ENCODE data around the gene AGFG2.
"Not testable (repeated sequence)": the region's sequence is repeated elsewhere in the genome, so short reads cannot be mapped to it uniquely, and the experiment has no call there.

AGFG2 gene

GRCh38 chr7:100521909-100522593 lies 17.0 kb upstream of the AGFG2 start:
- DNase-seq: not testable (repeated sequence)

- DNase-seq: not testable (repeated sequence)
Observed at GRCh38 chr7:100523192-100523591, 15.8 kb upstream of the AGFG2 start.

GRCh38 chr7:100528108-100528866 lies 10.7 kb upstream of the AGFG2 start:
- DNase-seq: not testable (repeated sequence)

GRCh38 chr7:100532165-100533022 lies 6.6 kb upstream of the AGFG2 start:
- DNase-seq: no peak

GRCh38 chr7:100535982-100536381 lies 3.0 kb upstream of the AGFG2 start:
- DNase-seq: not testable (repeated sequence)

GRCh38 chr7:100536695-100537094 lies 2.3 kb upstream of the AGFG2 start:
- DNase-seq: not testable (repeated sequence)

- DNase-seq: no peak
Observed at GRCh38 chr7:100538348-100538653, 702 bp upstream of the AGFG2 start.

GRCh38 chr7:100539436-100540006 lies 518 bp downstream of the AGFG2 start:
- DNase-seq: no peak

GRCh38 chr7:100540073-100540723 lies 1.2 kb downstream of the AGFG2 start:
- DNase-seq: no peak

- DNase-seq: not testable (repeated sequence)
Observed at GRCh38 chr7:100541309-100541708, 2.3 kb downstream of the AGFG2 start.

GRCh38 chr7:100543586-100543985 lies 4.6 kb downstream of the AGFG2 start:
- DNase-seq: no peak

GRCh38 chr7:100544386-100544785 lies 5.4 kb downstream of the AGFG2 start:
- no peak for DNase-seq

- no peak for DNase-seq
Observed at GRCh38 chr7:100544967-100545359, 6.0 kb downstream of the AGFG2 start.

- peak in 1 of 2 experiments; percentile 56 for DNase-seq
Observed at GRCh38 chr7:100545360-100546128, 6.5 kb downstream of the AGFG2 start.

- DNase-seq: peak; percentile 60 to 81
Observed at GRCh38 chr7:100546129-100546925, 7.3 kb downstream of the AGFG2 start.

- peak; percentile 82 to 89 for DNase-seq
Observed at GRCh38 chr7:100546926-100547800, 8.2 kb downstream of the AGFG2 start.

- peak in 1 of 2 experiments; percentile 41 for DNase-seq
Observed at GRCh38 chr7:100547872-100548271, 8.9 kb downstream of the AGFG2 start.

GRCh38 chr7:100548446-100548845 lies 9.4 kb downstream of the AGFG2 start:
- not testable (repeated sequence) for DNase-seq

GRCh38 chr7:100552532-100552931 lies 13.5 kb downstream of the AGFG2 start:
- no peak for DNase-seq

GRCh38 chr7:100553032-100553431 lies 14.0 kb downstream of the AGFG2 start:
- DNase-seq: no peak
